Right renal cortex interstitium (tissue), 3 donors: ENCODE measurements around the gene CFHR5. TPM values are rescaled to one million over a fixed set of nuclear protein-coding genes. Genes with fewer than 3 reads are reported as not detected.
A peak's percentile ranks its signal among the peaks of the same experiment; 100 is the strongest.
"Not testable (repeated sequence)": the region's sequence is repeated elsewhere in the genome, so short reads cannot be mapped to it uniquely, and the experiment has no call there.

Experiments
- DNase-seq, 3 donors: peaks; one replicate each; pipeline ENCODE4 v3.0.0-alpha.2; 2013; ENCODE audit warnings: low read depth in 3 of 3, low spot score in 2 of 3
- polyA plus RNA-seq, 3 donors: library from polyadenylated mRNA; unstranded; fragments of 120-200 nt; gene quantifications; one replicate each; pipeline ENCODE4 v1.2.1, GENCODE V29; 2013; ENCODE audit not compliant: insufficient read length in 3 of 3

The CFHR5 gene
- polyA plus RNA-seq, result not detected

GRCh38 chr1:196977278-196977677 lies at the start of gene CFHR5:
CFHR5 (plus strand) TSS chr1:196977556; CDS start chr1:196977665, 109 bp downstream.
- no peak for DNase-seq

- DNase-seq, result not testable (repeated sequence)
Measured at GRCh38 chr1:196932853-196933252, 44.5 kb upstream of the CFHR5 start.

GRCh38 chr1:196933531-196934189 lies 43.7 kb upstream of the CFHR5 start:
- DNase-seq, result no peak

DNA sequence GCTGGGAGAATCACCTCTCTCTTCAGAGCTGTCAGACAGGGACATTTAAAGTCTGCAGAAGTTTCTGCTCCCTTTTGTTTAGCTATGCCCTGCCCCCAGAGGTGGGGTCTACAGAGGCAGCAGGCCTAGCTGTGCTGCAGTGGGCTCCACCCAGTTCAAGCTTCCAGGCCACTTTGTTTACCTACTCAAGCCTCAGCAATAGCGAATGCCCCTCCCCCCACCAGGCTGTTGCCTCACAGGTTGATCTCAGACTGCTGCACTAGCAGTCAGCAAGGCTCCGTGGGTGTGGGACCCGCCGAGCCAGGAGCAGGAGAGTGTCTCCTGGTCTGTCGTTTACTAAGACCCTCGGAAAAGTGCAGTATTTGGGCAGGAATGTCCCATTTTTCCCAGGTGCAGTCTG lies 35.9 kb upstream of the CFHR5 start:
- not testable (repeated sequence) for DNase-seq

- DNase-seq, result not testable (repeated sequence)
Measured at GRCh38 chr1:196943568-196943967, 33.8 kb upstream of the CFHR5 start, which contains the start of gene CFHR2. CFHR2 (plus strand) TSS chr1:196943738; CDS start chr1:196943881, 143 bp downstream.

- DNase-seq, result no peak
Measured at GRCh38 chr1:196951711-196952394, 25.5 kb upstream of the CFHR5 start.

GRCh38 chr1:196954778-196955177 lies 22.6 kb upstream of the CFHR5 start:
- DNase-seq, result no peak

- no peak for DNase-seq
Measured at GRCh38 chr1:196955926-196956325, 21.4 kb upstream of the CFHR5 start.

- no peak for DNase-seq
Measured at GRCh38 chr1:196960854-196961253, 16.5 kb upstream of the CFHR5 start.

GRCh38 chr1:196970182-196970581 lies 7.2 kb upstream of the CFHR5 start:
- no peak for DNase-seq

DNA sequence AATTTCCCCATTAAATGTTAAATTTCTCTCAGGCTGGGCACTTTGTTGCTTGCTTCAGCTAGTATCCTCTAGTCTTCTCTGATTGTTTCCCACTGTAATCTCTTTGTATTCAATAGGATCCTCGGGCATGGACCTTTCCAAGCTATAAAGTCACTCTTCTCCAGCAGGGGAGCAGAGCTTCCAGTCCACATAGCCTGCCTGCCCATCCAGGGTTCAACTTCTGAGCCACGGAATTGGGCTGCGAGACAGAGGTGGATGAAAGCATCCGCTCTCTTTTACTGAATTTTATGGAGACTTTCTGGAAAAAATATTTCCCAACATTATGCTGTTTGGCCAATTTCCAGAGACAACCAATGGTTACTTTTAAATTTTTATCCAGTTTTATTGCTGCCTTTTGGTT lies 1.1 kb upstream of the CFHR5 start:
- DNase-seq, result no peak

DNA sequence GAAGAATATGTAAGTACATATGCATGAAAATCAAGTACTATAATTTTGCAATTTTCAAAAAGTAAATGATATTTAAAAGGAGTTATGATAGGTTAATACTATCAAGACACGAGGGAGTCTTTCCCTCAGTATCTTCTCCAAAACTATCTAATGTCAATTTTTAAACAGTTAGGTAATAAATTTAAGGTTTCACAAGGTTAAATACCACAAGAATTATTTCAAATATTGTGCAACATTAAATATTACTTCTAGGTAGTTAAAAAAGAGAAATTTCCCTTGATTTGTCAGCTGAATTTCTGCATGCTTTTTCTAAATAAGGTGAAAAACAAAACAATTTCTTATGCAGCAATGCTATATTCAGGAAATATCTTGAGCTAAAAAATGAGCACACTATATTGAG lies 3.5 kb downstream of the CFHR5 start:
- no peak for DNase-seq

GRCh38 chr1:196982247-196982646 lies 4.9 kb downstream of the CFHR5 start:
- DNase-seq, result not testable (repeated sequence)

DNA sequence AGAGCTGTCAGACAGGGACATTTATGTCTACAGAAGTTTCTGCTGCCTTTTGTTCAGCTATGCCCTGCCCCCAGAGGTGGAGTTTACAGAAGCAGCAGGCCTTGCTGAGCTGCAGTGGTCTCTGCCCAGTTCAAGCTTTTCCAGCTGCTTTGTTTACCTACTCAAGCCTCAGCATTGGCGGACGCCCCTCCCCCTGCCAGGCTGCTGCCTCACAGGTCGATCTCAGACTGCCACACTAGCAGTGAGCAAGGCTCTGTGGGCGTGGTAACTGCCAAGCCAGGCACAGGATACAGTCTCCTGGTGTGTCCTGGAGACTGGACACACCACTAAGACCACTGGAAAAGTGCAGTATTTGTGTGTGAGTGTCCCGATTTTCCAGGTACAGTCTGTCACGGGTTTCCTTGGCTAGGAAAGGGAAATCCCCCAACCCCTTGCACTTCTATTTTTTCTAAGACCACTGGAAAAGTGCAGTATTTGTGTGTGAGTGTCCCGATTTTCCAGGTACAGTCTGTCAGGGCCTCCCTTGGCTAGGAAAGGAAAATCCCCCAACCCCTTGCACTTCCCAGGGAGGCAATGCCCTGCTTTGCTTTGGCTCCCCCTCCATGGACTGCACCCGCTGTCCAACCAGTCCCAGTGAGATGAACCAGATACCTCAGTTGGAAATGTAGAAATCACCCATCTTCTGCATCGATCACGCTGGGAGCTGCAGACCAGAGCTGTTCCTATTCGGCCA lies 14.7 kb downstream of the CFHR5 start:
- peak in 1 of 3 donors; percentile 3 for DNase-seq

DNA sequence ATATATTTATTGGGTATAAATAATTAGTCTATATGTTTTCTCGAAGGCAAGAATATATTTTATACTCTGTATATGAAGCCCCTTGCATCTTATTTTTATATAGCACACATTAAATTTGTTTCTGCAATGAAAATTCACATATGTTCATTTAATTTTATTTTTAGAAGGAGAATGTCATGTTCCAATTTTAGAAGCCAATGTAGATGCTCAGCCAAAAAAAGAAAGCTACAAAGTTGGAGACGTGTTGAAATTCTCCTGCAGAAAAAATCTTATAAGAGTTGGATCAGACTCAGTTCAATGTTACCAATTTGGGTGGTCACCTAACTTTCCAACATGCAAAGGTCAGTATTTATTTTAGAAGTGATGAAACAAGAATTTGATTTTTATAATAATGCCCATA lies 16.6 kb downstream of the CFHR5 start:
- no peak for DNase-seq

DNA sequence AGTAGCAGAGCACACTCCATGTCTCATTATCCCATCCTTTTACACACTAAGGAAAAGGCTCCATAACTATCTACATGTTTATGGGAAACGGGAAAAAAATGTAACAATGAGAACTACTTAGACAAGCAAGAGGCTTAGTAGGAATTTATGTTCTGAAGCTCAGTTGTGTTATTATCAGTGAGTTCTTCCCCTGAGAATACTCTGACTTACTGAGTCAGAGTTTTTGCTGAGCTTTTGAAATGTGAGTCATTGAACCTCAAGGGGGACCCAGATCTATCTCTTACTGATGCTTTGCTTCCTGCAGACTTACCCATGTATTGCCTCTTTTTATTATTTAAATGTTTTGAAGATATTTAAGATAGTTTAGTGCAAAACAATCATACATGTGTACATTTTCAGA lies 20.1 kb downstream of the CFHR5 start:
- DNase-seq, result no peak

DNA sequence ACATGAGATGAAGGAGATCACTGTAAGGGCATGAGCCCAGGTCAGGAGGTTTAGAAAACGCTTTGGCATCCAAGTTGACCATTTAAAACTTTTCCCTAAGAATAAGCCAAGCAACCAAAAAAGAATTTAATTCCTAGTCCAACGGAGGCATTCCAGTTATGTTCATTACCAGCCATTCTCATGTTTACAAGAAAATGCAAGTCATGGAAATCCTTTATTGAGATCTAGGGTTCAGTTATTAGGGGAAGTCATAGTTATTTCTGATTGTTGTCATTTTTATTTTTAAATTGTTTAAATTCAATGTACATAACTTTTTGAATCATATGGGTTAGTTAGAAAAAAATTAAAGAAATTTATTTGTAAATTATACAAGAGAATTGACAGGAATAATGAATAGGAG lies 24.5 kb downstream of the CFHR5 start:
- no peak for DNase-seq

GRCh38 chr1:197003132-197003531 lies 25.8 kb downstream of the CFHR5 start:
- no peak for DNase-seq

GRCh38 chr1:197008861-197009260 lies 31.5 kb downstream of the CFHR5 start:
- no peak for DNase-seq

- no peak for DNase-seq
Measured at GRCh38 chr1:197011614-197012013, 34.3 kb downstream of the CFHR5 start.

GRCh38 chr1:197013234-197013633 lies 35.9 kb downstream of the CFHR5 start:
- no peak for DNase-seq

DNA sequence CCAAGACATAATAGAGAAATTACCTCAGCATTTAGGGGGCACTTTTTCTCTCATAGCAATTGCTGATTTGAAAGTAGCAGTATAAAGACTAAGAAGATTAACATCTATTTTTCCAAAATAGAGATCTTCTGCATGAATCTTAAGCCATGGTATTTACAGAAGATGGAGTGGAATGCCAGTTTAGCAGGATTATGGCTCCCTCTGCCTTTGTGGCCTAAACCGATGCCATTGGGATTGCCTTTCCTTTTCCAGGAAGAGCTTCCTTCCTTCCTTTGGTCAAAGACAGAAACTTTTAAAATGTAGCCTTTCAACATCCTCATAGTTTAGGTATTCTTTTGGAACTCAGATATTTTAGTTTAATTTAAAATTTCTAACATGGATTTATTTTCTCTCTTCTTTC lies 39.4 kb downstream of the CFHR5 start:
- DNase-seq, result no peak
